NCI-H2227 treated with DMSO at 0.1 percent for 48 hours (cell line): ENCODE data around the gene SLC44A5.
"Not testable (repeated sequence)": the region's sequence is repeated elsewhere in the genome, so short reads cannot be mapped to it uniquely, and the experiment has no call there.

Experiments used
- DNase-seq: peaks from one replicate; lab custom pipeline; 2025; lab: John Stamatoyannopoulos, UW

The SLC44A5 gene

GRCh38 chr1:75449998-75450397 is 160.9 kb downstream of the SLC44A5 start:
- DNase-seq = no peak

- no peak for DNase-seq
Measured at GRCh38 chr1:75444220-75444619, 166.7 kb downstream of the SLC44A5 start.

GRCh38 chr1:75440274-75440673 is 170.6 kb downstream of the SLC44A5 start:
- DNase-seq = no peak

- DNase-seq = no peak
Measured at GRCh38 chr1:75438355-75438754, 172.6 kb downstream of the SLC44A5 start.

GRCh38 chr1:75431843-75432242 is 179.1 kb downstream of the SLC44A5 start:
- DNase-seq = no peak

- no peak for DNase-seq
Measured at GRCh38 chr1:75430526-75430925, 180.4 kb downstream of the SLC44A5 start.

GRCh38 chr1:75426688-75427087 is 184.2 kb downstream of the SLC44A5 start:
- no peak for DNase-seq

- DNase-seq = no peak
Measured at GRCh38 chr1:75425001-75425650, 185.8 kb downstream of the SLC44A5 start.

- no peak for DNase-seq
Measured at GRCh38 chr1:75423616-75424015, 187.3 kb downstream of the SLC44A5 start.

- no peak for DNase-seq
Measured at GRCh38 chr1:75423136-75423535, 187.8 kb downstream of the SLC44A5 start.

GRCh38 chr1:75421371-75421770 is 189.5 kb downstream of the SLC44A5 start:
- DNase-seq = no peak

GRCh38 chr1:75415187-75415586 is 195.7 kb downstream of the SLC44A5 start:
- DNase-seq = no peak

- DNase-seq = no peak
Measured at GRCh38 chr1:75412616-75413015, 198.3 kb downstream of the SLC44A5 start.

GRCh38 chr1:75404681-75405080 is 206.2 kb downstream of the SLC44A5 start:
- not testable (repeated sequence) for DNase-seq

- DNase-seq = not testable (repeated sequence)
Measured at GRCh38 chr1:75403147-75403646, 207.7 kb downstream of the SLC44A5 start.

- DNase-seq = no peak
Measured at GRCh38 chr1:75400716-75401115, 210.2 kb downstream of the SLC44A5 start.

- DNase-seq = no peak
Measured at GRCh38 chr1:75396745-75397144, 214.2 kb downstream of the SLC44A5 start.

GRCh38 chr1:75396260-75396659 is 214.7 kb downstream of the SLC44A5 start:
- no peak for DNase-seq

GRCh38 chr1:75394386-75395139 is 216.4 kb downstream of the SLC44A5 start:
- DNase-seq = no peak

- DNase-seq = no peak
Measured at GRCh38 chr1:75392278-75392677, 218.6 kb downstream of the SLC44A5 start.

GRCh38 chr1:75375476-75376447 is 235.2 kb downstream of the SLC44A5 start:
- DNase-seq = not testable (repeated sequence)

GRCh38 chr1:75373542-75374159 is 237.3 kb downstream of the SLC44A5 start:
- no peak for DNase-seq
